IPS-15b (cell line): ENCODE data around the gene FSTL5.

Source experiments
- H3K27me3 ChIP-seq: one replicate; pipeline ENCODE4 v1.6.1; 2013; ENCODE audit warnings: low read length; ENCODE audit not compliant: control insufficient read depth, insufficient read depth
- H3K36me3 ChIP-seq: one replicate; pipeline ENCODE4 v1.6.1; 2013; ENCODE audit warnings: low read length; ENCODE audit not compliant: control insufficient read depth, insufficient read depth
- H3K4me1 ChIP-seq: one replicate; pipeline ENCODE4 v1.6.1; 2013; ENCODE audit warnings: mild to moderate bottlenecking, low read length; ENCODE audit not compliant: control insufficient read depth, insufficient read depth
- H3K4me3 ChIP-seq: one replicate; pipeline ENCODE4 v1.5.1; 2013; ENCODE audit warnings: low read depth, low read length
- H3K9ac ChIP-seq: one replicate; pipeline ENCODE4 v1.6.1; 2013; ENCODE audit warnings: low read depth, mild to moderate bottlenecking, low read length
- H3K9me3 ChIP-seq: one replicate; pipeline ENCODE4 v1.6.1; 2013; ENCODE audit warnings: mild to moderate bottlenecking, low read length; ENCODE audit not compliant: control insufficient read depth, insufficient read depth

FSTL5 gene

GRCh38 chr4:161658676-161659075, 505.1 kb downstream of the FSTL5 start:
- H3K27me3 ChIP-seq = no peaks in the 10 kb centered on the region
- no peaks in the 10 kb centered on the region for H3K9me3 ChIP-seq
- H3K4me1 ChIP-seq = no peaks in the 10 kb centered on the region
- H3K36me3 ChIP-seq = no peaks in the 10 kb centered on the region
- no peak overlapping the region for H3K4me3 ChIP-seq
- no peak overlapping the region for H3K9ac ChIP-seq

DNA sequence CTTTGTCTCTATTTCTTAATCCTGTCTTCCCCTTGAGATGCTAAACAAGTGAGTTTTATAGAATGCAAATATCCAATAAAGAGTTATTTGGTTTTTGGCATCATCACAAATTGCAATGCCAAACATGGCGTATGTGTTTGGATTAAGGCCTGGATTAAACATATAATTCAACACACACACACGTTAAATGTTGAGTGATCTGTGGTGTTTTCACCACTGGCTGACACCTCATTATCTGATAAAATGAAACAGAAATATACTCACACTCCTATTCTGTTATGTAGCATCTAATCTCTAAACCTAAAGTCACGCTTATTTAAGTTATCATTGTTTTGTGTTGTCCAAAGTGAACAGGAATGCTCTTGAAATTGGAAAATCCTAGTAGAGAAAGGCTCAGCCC, 506.2 kb downstream of the FSTL5 start:
- Histone ChIP-seq H3K36me3 (no peaks in the 10 kb centered on the region), H3K9me3 (no peaks in the 10 kb centered on the region), H3K27me3 (no peaks in the 10 kb centered on the region), H3K4me1 (no peaks in the 10 kb centered on the region), H3K4me3 (no peak overlapping the region), H3K9ac (no peak overlapping the region)

DNA sequence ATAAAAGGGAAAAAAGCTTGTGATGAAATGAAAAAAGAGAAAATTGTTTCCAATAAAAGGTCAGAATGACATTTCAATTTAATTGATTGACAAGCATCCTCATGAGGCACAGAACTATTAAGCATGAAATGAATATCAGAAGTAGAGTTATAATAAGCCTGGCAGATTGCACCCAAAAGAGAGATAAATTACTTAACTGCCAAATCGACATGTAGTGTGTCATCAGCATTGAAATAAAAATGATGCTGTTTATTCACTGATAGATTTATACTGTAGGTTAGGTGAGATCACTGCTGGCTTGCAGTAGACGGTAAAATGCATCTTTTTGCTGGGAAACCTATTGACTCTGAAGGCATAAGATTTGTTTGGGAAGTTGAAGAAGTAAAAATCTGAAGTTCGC, 507.2 kb downstream of the FSTL5 start:
- Histone ChIP-seq H3K36me3 (no peaks in the 10 kb centered on the region), H3K27me3 (no peaks in the 10 kb centered on the region), H3K4me1 (no peaks in the 10 kb centered on the region)

GRCh38 chr4:161655148-161655547, 508.7 kb downstream of the FSTL5 start:
- H3K9ac ChIP-seq = no peak overlapping the region

More for the DNA sequence above, 507.2 kb downstream of the FSTL5 start:
- Histone ChIP-seq H3K9me3 (no peaks in the 10 kb centered on the region), H3K4me3 (no peak overlapping the region), H3K9ac (no peak overlapping the region)

DNA sequence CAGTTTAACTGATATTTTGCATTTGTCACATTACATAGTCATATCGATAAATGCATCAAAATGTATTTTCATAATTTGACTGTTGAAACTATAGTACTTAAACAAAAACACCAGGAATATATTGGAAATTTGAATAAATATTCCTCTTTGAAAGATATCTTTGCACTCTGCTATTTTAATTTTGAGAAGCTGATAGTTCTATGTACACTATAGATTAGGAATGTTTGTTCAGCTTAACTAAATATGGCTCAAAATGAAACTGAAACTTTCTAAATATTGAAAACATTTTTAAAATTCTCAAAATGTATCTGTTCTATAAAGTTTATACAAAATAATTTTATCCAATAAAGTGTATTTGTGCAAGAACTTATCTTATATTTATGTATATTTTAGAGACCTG, 510.1 kb downstream of the FSTL5 start:
- Histone ChIP-seq H3K4me1 (no peaks in the 10 kb centered on the region), H3K9me3 (no peaks in the 10 kb centered on the region), H3K27me3 (no peaks in the 10 kb centered on the region), H3K4me3 (no peak overlapping the region), H3K9ac (no peak overlapping the region), H3K36me3 (no peaks in the 10 kb centered on the region)

More at GRCh38 chr4:161655148-161655547, 508.7 kb downstream of the FSTL5 start:
- Histone ChIP-seq H3K4me3 (no peak overlapping the region), H3K9me3 (no peaks in the 10 kb centered on the region), H3K36me3 (no peaks in the 10 kb centered on the region), H3K27me3 (no peaks in the 10 kb centered on the region), H3K4me1 (no peaks in the 10 kb centered on the region)

DNA sequence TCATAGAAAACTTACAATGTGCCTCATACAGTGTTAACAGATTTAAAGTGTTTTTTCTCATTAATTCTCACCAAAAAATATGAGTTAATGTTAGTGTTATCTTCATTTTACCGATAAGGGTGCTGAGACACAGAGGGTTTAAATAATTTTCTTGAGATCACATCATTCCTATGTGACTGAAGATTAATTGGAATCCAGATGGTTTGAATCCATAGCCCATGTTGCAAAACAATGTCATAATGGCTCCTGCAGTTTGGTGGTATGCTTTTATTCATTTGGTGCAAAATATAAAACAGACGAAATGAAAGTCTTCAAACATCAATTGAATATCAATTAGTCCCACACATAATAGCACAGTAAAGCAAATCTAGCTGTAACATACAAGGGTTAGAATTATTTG, 512.2 kb downstream of the FSTL5 start:
- H3K4me3 ChIP-seq = no peak overlapping the region
- H3K36me3 ChIP-seq = no peaks in the 10 kb centered on the region
- H3K9ac ChIP-seq = no peak overlapping the region
- H3K4me1 ChIP-seq = no peaks in the 10 kb centered on the region
- H3K27me3 ChIP-seq = no peaks in the 10 kb centered on the region
- no peaks in the 10 kb centered on the region for H3K9me3 ChIP-seq

DNA sequence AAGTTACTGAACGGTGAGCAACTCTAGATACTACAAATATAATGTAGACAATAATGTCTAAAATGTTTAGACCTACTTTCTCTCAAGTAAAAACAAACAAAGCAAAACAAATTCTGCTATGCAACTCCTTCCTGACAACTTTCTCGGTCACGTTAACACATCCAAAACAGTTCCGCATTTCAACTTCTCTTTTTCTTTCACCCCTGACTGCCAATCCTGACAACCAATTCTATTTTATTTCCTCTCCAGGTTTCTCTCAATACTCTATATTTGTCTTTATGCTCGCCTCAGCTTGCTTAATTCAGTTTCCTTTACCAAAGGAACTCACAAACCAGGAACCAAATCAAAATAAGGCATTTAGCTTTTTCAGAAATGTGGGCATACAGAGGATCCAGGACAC, 513.0 kb downstream of the FSTL5 start:
- Histone ChIP-seq H3K4me3 (no peak overlapping the region), H3K36me3 (no peaks in the 10 kb centered on the region), H3K9ac (no peak overlapping the region), H3K27me3 (no peaks in the 10 kb centered on the region), H3K9me3 (no peaks in the 10 kb centered on the region), H3K4me1 (no peaks in the 10 kb centered on the region)

GRCh38 chr4:161647757-161648156, 516.0 kb downstream of the FSTL5 start:
- H3K4me1 ChIP-seq = no peaks in the 10 kb centered on the region
- no peak overlapping the region for H3K9ac ChIP-seq
- no peak overlapping the region for H3K4me3 ChIP-seq
- H3K27me3 ChIP-seq = no peaks in the 10 kb centered on the region
- no peaks in the 10 kb centered on the region for H3K36me3 ChIP-seq
- H3K9me3 ChIP-seq = no peaks in the 10 kb centered on the region

DNA sequence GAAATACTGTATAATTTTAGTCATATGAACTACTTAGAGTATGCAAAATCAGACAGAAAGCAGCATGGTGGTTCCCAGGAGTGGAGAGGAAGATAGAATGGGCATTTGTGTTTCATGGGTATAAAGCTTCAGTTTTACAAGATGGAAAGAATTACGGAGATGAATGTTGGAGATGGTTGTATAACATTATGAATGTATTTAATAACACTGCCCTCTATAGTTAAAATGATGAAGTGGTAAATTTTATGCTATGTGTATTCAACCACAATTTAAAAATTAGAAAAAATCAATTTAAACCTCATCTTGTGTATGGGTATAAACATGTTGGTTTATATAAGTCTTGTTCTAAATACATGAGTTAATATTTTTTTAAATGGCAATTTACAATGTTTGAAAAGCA, 521.1 kb downstream of the FSTL5 start:
- H3K9me3 ChIP-seq = no peaks in the 10 kb centered on the region
- H3K9ac ChIP-seq = no peak overlapping the region
- no peaks in the 10 kb centered on the region for H3K36me3 ChIP-seq
- no peaks in the 10 kb centered on the region for H3K27me3 ChIP-seq
- H3K4me1 ChIP-seq = no peaks in the 10 kb centered on the region
- no peak overlapping the region for H3K4me3 ChIP-seq

- Histone ChIP-seq H3K4me1 (no peaks in the 10 kb centered on the region), H3K27me3 (no peaks in the 10 kb centered on the region), H3K9ac (no peak overlapping the region), H3K4me3 (no peak overlapping the region), H3K36me3 (no peaks in the 10 kb centered on the region), H3K9me3 (no peaks in the 10 kb centered on the region)
Observed at GRCh38 chr4:161629694-161630441, 533.9 kb downstream of the FSTL5 start.

DNA sequence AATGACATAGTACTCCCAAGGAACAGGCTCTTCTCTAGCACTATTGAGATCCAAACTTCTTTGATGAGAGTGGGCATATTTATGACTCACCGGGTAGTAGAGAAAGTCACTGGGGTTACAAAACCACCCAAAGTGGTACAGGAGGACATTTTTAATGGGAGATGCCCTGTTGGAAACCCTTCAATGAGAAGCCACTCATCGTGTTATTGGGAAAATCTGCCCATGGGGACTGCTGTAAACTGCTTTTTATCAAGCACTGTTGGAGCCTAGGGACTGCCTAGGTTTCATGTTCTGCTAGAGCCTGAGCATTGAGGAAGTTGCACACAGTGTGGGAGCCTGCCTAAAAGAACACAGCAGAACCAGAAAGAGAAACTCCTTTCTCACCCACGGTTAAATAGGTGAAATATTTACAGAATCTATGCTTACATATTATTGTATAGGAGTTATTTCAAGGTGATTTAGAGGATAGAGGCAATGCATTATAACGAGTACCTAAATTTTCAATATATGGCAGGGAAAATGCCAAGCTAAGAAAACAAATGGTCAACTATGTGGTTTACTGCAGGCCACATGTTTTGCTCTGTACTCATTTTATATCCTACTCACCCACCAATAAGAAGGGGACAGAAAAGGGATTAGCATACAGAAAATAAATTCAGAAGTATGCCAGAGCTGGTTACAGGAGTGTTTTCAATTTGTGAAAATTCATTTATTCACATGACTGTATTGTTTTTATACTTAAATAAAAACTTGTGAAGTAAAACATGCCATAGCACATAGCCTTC, 559.1 kb downstream of the FSTL5 start:
- H3K4me3 ChIP-seq = no peak overlapping the region
- H3K9me3 ChIP-seq = no peaks in the 10 kb centered on the region
- H3K27me3 ChIP-seq = no peaks in the 10 kb centered on the region
- H3K4me1 ChIP-seq = no peaks in the 10 kb centered on the region
- no peaks in the 10 kb centered on the region for H3K36me3 ChIP-seq
- H3K9ac ChIP-seq = no peak overlapping the region

DNA sequence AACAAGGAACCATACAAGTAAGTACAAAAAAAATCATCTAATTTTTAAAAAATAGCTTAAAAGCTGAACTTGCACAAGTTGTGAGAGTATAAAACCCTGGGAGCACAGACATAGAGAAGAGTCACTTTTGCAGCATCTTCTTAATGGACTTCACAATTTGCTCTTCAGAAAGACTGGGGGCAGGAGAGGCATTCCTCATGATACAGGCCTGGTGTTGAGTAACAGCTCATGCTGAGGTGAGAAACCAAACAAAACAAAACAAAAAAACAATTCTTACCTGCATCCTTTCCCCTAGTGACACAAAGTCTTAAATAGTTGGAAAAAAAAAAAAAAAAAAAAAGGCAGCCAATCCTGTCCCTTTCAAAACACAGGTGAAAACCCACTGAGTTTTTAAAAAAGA, 562.8 kb downstream of the FSTL5 start:
- no peak overlapping the region for H3K9ac ChIP-seq
- no peaks in the 10 kb centered on the region for H3K9me3 ChIP-seq
- no peaks in the 10 kb centered on the region for H3K27me3 ChIP-seq
- no peak overlapping the region for H3K4me3 ChIP-seq
- H3K36me3 ChIP-seq = no peaks in the 10 kb centered on the region
- H3K4me1 ChIP-seq = no peaks in the 10 kb centered on the region
